Effector memory CD4-positive, alpha-beta T cell (primary cell): ENCODE measurements around the gene IBTK.
"Not testable (repeated sequence)": the region's sequence is repeated elsewhere in the genome, so short reads cannot be mapped to it uniquely, and the experiment has no call there.

Source experiments
- DNase-seq, 3 donors: peaks; one replicate each; pipeline ENCODE4 v3.0.0-alpha.2; 2020
- H3K27ac ChIP-seq: 2 replicates; pipeline ENCODE4 v1.7.0; 2013; ENCODE audit warnings: mild to moderate bottlenecking, low read length, moderate library complexity; ENCODE audit not compliant: insufficient read depth, poor library complexity, severe bottlenecking
- H3K27me3 ChIP-seq: replicated peaks from 2 replicates; pipeline ENCODE4 v1.7.0; 2013; ENCODE audit warnings: mild to moderate bottlenecking, low read length; ENCODE audit not compliant: insufficient read depth, control insufficient read depth, poor library complexity, severe bottlenecking
- H3K36me3 ChIP-seq: 2 replicates; pipeline ENCODE4 v1.7.0; 2013; ENCODE audit warnings: mild to moderate bottlenecking, low read length, moderate library complexity; ENCODE audit not compliant: control insufficient read depth, insufficient read depth
- H3K4me1 ChIP-seq: 2 replicates; pipeline ENCODE4 v1.7.0; 2013; ENCODE audit warnings: low read length, mild to moderate bottlenecking; ENCODE audit not compliant: control insufficient read depth, insufficient read depth, poor library complexity, severe bottlenecking
- H3K4me3 ChIP-seq: 2 replicates; pipeline ENCODE4 v1.7.0; 2013; ENCODE audit warnings: low read length, low read depth, mild to moderate bottlenecking; ENCODE audit not compliant: insufficient read depth, poor library complexity, severe bottlenecking
- H3K9me3 ChIP-seq: 2 replicates; pipeline ENCODE4 v1.7.0; 2013; ENCODE audit warnings: mild to moderate bottlenecking, low read length, moderate library complexity; ENCODE audit not compliant: control insufficient read depth

Gene IBTK

DNA sequence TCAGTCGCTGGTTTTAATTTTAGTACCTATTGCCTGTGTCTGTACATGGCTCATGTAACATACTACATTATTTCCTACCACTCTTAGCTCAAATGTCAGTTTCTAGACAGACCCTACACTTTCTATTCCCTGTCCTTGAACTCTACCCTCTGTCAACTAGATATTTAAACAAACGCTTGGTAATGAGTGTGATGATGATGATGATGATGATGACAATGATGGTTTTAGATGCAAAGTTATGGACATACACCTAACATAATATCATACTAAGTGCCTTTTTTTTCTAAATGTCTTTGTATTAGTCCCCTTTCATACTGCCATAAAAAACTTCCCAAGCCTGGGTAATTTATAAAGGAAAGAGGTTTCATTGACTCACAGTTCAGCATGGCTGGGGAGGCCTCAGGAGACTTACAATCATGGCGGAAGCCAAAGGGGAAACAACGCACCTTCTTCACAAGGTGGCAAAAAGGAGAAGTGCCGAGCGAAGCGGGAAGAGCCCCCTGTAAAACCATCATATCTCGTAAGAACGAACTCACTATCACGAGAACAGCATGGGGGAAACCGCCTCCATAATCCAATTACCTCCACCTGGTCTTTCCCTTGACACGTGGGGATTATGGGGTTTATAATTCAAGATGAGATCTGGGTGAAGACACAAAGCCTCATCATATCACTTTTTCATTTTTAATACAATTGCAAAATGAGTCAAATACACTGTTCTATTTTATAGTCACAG is 87.1 kb downstream of the IBTK start:
- Histone ChIP-seq H3K4me1 (no peaks in the 10 kb centered on the region), H3K4me3 (no peak overlapping the region), H3K9me3 (no peaks in the 10 kb centered on the region), H3K36me3 (no peaks in the 10 kb centered on the region), H3K27ac (no peak overlapping the region), H3K27me3 (no peaks in the 10 kb centered on the region)
- DNase-seq, result no peak

DNA sequence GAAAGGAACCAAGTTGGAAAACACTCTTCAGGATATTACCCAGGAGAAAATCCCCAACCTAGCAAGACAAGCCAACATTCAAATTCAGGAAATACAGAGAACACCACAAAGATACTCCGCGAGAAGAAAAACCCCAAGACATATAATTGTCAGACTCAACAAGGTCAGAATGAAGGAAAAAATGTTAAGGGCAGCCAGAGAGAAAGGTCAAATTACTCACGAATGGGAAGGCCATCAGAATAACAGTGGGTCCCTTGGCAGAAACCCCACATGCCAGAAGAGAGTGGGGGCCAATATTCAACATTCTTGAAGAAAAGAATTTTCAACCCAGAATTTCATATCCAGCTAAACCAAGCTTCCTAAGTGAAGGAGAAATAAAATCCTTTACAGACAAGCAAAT is 94.8 kb downstream of the IBTK start:
- H3K4me3 ChIP-seq, H3K27ac ChIP-seq, DNase-seq, H3K9me3 ChIP-seq, H3K36me3 ChIP-seq, H3K4me1 ChIP-seq, H3K27me3 ChIP-seq: not testable (repeated sequence)

DNA sequence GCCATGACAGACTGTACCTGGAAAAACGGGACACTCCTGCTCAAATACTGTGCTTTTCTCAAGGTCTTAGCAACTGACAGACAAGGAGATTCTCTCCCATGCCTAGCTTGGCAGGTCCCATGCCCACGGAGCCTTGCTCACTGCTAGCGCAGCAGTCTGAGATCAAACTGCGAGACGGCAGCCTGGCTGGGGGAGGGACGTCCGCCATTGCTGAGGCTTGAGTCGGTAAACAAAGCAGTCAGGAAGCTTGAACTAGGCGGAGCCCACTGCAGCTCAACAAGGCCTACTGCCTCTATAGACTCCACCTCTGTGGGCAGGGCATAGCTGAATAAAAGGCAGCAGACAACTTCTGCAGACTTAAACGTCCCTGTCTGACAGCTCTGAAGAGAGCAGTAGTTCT is 96.4 kb downstream of the IBTK start:
- not testable (repeated sequence) for H3K27me3 ChIP-seq, H3K4me1 ChIP-seq, DNase-seq, H3K4me3 ChIP-seq, H3K27ac ChIP-seq, H3K9me3 ChIP-seq, H3K36me3 ChIP-seq

- Histone ChIP-seq H3K4me1 (no peaks in the 10 kb centered on the region), H3K27me3 (no peaks in the 10 kb centered on the region), H3K27ac (no peak overlapping the region), H3K36me3 (no peaks in the 10 kb centered on the region), H3K4me3 (no peak overlapping the region), H3K9me3 (no peaks in the 10 kb centered on the region)
- DNase-seq, result no peak
Measured at GRCh38 chr6:82145926-82146452, 101.6 kb downstream of the IBTK start.

DNA sequence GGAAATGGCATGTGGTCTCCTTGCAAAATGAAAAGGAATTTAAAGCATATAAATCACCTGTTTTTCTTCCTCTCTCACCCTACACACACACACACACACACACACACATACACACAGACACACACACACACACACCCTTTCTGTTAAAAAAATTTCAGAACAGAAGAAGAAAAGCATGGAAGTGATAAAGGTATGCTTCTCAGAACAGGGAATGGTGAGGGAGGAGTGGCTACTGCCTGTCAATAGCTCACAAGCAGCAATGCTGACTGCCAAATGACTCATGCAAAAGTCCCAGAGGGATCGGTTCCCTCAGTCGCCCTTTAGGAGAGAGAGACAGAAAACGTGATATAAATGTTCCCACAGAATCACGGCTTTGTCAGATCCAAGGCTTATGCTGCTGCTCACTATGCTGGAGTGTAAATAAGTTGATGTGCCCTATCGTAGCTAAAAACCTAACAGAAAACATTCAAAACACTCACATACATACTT is 102.6 kb downstream of the IBTK start:
- Histone ChIP-seq H3K4me1 (no peaks in the 10 kb centered on the region), H3K27me3 (no peaks in the 10 kb centered on the region), H3K36me3 (no peaks in the 10 kb centered on the region), H3K4me3 (no peak overlapping the region), H3K9me3 (no peaks in the 10 kb centered on the region), H3K27ac (no peak overlapping the region)
- DNase-seq, result no peak

DNA sequence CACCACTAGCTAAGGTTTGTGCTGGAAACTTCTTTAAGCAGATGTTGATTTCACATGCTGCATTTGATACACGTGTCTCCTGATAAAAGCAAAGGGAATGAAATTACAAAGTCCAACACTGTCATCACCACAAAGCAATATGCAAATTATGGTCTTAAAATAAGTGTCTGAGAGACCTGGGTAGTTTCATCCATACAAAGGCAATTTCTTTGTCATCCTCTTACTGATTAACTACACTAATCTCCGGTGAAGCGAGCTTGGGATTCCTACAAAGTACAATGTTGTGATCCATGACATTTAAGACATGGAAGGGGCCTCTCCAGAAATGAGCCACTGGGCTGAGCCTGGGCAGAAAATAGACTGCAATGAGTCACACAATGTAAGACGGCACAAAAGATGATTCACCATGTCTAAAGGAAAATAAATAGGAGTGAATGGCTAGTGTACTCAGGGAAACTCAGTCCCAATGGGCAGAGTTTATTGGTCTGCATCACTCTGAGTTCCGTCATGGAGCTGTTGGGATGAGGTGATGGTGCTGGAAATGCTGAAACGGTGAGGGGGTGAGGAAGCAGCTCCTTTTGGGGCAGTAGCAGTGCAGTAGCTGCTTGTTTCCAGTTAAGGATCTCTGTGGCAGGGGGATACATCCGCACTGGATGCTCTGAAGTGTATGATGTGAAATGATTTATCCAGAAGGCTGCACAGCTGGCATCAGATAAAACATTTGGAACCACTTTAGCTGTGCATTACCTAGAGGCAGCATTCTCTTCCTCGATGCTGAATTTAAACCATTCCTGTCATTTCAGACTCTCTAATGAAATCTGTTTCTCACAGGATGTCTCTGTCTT is 103.3 kb downstream of the IBTK start:
- H3K4me3 ChIP-seq, result no peak overlapping the region
- DNase-seq, result no peak
- H3K36me3 ChIP-seq, result no peaks in the 10 kb centered on the region
- H3K27ac ChIP-seq, result no peak overlapping the region
- no peaks in the 10 kb centered on the region for H3K9me3 ChIP-seq
- no peaks in the 10 kb centered on the region for H3K27me3 ChIP-seq
- H3K4me1 ChIP-seq, result no peaks in the 10 kb centered on the region

GRCh38 chr6:82143041-82143481 is 104.5 kb downstream of the IBTK start:
- Histone ChIP-seq H3K27ac (no peak overlapping the region), H3K4me3 (no peak overlapping the region), H3K27me3 (no peaks in the 10 kb centered on the region), H3K9me3 (no peaks in the 10 kb centered on the region), H3K4me1 (no peaks in the 10 kb centered on the region), H3K36me3 (no peaks in the 10 kb centered on the region)
- DNase-seq, result no peak

- H3K27ac ChIP-seq, result no peak overlapping the region
- H3K9me3 ChIP-seq, result no peaks in the 10 kb centered on the region
- no peak for DNase-seq
- H3K4me1 ChIP-seq, result no peaks in the 10 kb centered on the region
- no peak overlapping the region for H3K4me3 ChIP-seq
- no peaks in the 10 kb centered on the region for H3K27me3 ChIP-seq
- H3K36me3 ChIP-seq, result no peaks in the 10 kb centered on the region
Measured at GRCh38 chr6:82142524-82142923, 105.0 kb downstream of the IBTK start.

DNA sequence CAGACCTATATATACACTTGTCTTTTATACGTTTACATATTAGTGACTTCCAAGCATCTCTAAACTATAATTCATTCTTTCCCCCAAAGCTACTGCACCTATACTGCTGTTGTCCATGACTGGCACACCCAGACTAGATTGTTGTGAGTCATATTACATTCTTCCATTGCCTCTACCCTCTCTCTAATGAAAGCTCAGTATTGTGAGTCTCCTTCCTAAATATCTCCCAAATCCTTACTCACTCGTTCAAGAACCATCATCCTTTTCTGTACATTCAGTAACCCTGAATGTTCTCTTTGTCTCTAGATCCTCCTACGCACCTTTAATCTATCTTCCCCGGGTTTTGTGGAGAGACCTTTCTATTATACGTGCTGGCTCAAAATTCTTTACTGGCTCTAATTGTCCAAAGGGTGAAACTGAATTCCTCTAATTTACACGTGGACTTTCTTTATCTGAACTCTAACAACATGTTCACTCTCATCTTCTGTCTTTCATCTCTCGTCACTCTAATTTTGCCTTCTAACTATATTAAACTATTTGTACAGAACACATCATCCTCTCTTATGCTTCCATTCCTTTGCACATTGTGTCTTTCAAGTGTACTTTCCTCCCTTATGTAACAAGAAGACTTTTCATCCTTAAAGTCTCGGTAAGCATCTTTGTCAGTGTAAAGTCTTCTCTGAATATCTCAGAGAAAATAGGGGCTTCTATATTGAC is 109.3 kb downstream of the IBTK start:
- Histone ChIP-seq H3K27me3 (no peaks in the 10 kb centered on the region), H3K4me1 (no peaks in the 10 kb centered on the region), H3K36me3 (no peaks in the 10 kb centered on the region), H3K4me3 (no peak overlapping the region), H3K9me3 (no peaks in the 10 kb centered on the region), H3K27ac (no peak overlapping the region)
- DNase-seq, result no peak
